GM13977 (cell line): Measurements from ENCODE around the gene STXBP6.

Experiments
- DNase-seq: peaks from one replicate; pipeline ENCODE4 v3.0.0; 2012; ENCODE audit warnings: low spot score
- in situ Hi-C: fragments of 300-500 bp; cut with MboI; formaldehyde crosslinking; loops from one replicate; pipeline ENCODE4 v1.12.0; 2022; ENCODE audit warnings: low sequenced_read_pairs, low pct_unique_long_range_greater_than_20kb, mixed read lengths, inconsistent platforms; ENCODE audit not compliant: unreplicated experiment
- TF ChIP-seq, protein P1 (sequence below): IDR thresholded peaks from 2 replicates; pipeline ENCODE4 v1.5.1; 2012; ENCODE audit warnings: mild to moderate bottlenecking, control low read depth; ENCODE audit not compliant: insufficient read depth; ENCODE audit errors: extremely low read depth, missing control alignments

The STXBP6 gene

DNA sequence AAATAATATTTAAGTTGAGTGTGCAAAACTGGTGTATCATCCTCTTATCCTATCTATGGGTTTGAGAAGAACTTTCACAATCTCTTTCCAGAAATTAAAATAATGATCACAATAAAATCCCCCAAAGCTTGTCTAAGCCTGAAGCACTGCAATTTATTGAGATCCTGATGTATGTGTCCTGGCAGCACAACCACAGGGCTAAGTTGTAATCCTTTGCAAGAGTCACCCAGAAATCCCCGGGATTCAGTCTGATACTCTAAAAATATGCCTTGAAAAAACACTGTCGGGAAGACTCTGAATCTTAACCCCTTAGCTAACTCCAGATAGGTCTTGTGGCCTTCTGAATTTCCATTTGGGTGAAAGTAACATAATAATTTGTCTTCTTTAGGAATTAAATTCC, 40.3 kb upstream of the STXBP6 start:
- in situ Hi-C loops = no loop called here
- TF ChIP-seq, protein P1, sequence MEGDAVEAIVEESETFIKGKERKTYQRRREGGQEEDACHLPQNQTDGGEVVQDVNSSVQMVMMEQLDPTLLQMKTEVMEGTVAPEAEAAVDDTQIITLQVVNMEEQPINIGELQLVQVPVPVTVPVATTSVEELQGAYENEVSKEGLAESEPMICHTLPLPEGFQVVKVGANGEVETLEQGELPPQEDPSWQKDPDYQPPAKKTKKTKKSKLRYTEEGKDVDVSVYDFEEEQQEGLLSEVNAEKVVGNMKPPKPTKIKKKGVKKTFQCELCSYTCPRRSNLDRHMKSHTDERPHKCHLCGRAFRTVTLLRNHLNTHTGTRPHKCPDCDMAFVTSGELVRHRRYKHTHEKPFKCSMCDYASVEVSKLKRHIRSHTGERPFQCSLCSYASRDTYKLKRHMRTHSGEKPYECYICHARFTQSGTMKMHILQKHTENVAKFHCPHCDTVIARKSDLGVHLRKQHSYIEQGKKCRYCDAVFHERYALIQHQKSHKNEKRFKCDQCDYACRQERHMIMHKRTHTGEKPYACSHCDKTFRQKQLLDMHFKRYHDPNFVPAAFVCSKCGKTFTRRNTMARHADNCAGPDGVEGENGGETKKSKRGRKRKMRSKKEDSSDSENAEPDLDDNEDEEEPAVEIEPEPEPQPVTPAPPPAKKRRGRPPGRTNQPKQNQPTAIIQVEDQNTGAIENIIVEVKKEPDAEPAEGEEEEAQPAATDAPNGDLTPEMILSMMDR = no peak
- no peak for DNase-seq

DNA sequence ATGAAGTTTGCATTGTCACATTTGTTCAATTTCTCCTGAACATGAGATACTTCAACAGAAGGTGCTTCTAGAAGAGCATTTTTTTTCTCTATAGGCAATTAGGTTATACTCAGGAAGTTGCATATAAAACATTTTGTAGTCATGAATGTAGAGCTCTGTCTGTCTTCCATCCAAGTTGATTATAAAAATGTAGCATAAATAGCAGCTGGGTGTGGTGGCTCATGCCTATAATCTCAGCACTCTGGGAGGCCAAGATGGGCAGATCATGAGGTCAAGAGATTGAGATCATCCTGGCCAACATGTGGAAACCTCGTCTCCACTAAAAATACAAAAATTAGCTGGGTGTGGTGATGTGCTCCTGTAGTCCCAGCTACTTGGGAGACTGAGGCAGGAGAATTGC, 39.5 kb upstream of the STXBP6 start:
- no peak for DNase-seq
- TF ChIP-seq, protein P1 = no peak
- in situ Hi-C loops = no loop called here

DNA sequence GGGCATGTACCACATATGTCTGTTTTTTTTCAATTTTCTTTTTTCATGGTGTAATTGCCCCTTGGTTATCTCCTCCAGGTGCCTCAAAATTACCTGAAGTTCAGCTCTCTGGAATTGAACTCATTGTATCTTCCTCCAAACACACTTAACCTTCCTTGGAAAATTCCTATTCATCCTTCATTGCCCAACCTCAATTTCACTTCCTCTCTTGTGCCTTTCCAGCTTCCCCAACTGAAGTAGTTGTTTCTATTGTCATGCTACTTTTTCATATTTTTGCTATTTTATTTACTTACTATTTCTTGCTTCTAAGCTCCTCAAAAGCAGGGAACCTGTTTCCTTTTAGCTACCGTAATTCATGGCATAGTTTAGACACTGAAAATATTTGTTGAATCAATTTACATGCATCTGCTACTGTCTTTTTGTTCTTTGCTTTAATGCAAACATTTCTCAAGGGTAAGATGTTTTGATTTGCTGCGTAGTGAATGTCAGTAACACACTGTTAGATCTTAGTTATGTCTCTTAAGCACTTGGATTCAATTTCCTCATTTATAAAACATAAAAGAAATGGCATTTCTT, 37.0 kb upstream of the STXBP6 start:
- DNase-seq = no peak
- in situ Hi-C loops = no loop called here
- TF ChIP-seq, protein P1 = no peak

DNA sequence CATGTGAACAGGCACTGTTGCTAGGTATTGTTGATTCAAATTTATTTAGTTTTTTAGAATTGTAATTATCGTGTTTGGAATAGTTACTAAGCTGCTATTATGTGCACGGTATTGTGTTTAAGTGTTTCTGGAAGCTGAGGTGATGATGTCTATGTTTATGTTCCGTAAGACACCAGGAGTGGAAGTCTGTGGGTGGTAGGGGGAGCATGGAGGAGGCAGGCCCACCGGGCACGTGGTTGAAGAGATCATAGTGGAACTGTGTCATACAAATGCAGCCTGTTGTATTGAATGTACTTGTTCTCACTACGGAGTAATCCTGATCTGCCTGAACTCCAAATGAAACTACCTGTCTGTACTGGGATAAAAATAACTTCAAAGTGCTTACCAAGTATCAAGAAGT, 36.1 kb upstream of the STXBP6 start:
- in situ Hi-C loops = no loop called here

DNA sequence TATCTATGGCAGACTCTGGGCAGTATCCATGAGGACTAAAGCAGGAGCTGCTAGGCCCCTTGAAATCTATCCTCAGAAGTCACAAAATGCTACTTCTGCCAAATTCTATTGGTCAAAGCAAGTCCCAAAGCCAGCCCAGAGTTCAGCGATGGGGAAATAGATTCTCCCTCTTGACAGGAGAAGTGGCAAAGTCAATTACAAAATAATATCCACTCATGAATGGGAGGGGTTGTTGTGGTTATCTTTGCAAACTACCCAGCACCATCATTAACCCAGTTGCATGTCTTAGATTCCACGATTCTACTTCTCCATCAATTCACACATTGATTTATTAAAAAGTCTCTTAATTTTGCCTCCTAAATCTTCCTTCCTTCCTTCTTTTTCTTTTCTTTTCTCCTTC, 30.7 kb upstream of the STXBP6 start:
- no peak for DNase-seq
- TF ChIP-seq, protein P1 = no peak
- in situ Hi-C loops = no loop called here

More for the DNA sequence above, 36.1 kb upstream of the STXBP6 start:
- TF ChIP-seq, protein P1 = no peak
- DNase-seq = no peak

DNA sequence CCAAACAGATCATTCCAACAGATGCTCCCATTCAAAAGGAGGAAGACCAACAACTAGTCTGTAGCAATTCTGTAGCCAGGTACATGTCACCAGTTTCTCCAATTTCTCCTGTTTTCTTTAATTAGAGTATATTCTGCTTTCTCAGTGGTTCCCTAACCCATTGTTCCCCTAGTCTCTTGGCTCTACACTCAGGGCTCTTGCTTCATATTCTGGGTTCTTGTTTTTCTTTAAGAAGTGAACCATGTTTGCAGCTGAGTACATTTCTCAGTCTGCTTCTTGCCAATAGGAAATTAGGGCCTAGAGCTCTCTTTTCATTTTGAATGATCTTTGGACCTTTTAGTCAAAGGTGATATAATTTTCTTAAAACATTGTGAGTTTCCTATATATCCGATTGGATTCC, 29.4 kb upstream of the STXBP6 start:
- DNase-seq = no peak
- TF ChIP-seq, protein P1 = no peak
- in situ Hi-C loops = no loop called here
